ENCODE data around the gene DOCK8. TPM values are rescaled to one million over a fixed set of nuclear protein-coding genes. Genes with fewer than 3 reads are reported as not detected.

Gene DOCK8
- total and polyA plus RNA-seq, 2 of the 13 experiments (the other 11 are each of a cell fraction or from before 2014, with no cell fraction given), result 0.28 to 0.38 TPM

- no peak for TF ChIP-seq AKAP8 (CRISPR knock-in tag; IDR thresholded peaks at IDR 0.05)
- TF ChIP-seq ARNTL (CRISPR knock-in tag; IDR thresholded peaks at IDR 0.05), result no peak
Measured at GRCh38 chr9:224026-224425, 9.4 kb downstream of the DOCK8 start (continued).

DNA sequence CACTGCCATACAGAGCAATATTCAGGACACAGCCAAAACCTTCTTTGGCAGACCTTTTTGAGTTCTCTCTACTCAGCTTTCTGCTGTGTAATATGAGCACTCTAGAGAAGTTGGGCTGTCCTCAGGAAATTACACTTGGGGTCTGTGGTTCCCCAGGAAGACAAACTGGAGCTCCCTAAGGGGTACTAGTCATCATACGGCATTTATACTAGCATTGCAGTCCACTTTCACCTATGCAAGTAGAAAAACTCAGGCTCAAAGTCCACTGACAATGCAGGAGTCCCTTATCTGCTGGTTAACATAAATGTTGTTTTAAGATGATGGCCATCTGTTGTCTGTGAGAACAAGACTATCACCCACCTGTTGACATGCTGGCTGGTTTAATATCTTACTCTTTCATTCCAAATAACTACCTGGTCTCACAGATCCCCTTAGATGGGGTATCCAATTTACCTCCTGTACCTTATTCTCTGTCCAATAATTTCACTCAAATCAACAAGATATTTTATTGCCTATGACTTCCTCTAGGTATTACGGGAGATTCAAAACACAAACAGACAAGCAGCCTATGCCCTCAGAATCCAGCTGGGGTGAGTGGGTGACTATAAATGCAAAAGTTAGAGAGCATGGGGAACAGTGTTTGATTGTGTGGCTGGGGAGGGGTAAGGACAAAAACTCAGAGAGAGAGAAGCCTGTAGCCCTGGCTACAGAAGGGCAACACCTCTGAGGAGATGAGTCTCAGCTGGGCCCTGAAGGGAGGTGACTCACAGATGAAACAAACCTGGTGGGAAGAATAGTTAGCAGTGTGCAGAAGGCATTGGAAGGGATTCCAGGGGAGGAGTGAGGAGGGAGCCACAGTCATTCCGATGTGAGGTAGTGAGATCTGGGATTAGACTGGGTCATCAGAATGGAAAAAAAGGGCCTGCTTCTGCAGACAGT lies 10.2 kb downstream of the DOCK8 start:
- H3K79me2 ChIP-seq (ENCODE audit: insufficient read depth, low read length), result no peaks in the 10 kb centered on the region
- peak overlapping the region; percentile 9; the same call in 1 of the 2 replicates for H3K4me2 ChIP-seq (ENCODE audit: low read depth, low read length)
- H3K27me3 ChIP-seq (ENCODE audit: control insufficient read depth in 1 of 2, insufficient read depth in 2 of 2, low read length in 2 of 2), result 0 out of 5 replicates have a peak, but pooled peaks cover 0 to 3% of the 10 kb centered on the region in 2 experiments
- no peaks in the 10 kb centered on the region for H3K36me3 ChIP-seq (replicated peaks in 1 of 2; ENCODE audit: control insufficient read depth in 1 of 2, insufficient read depth in 2 of 2, low read length in 2 of 2)
- ChIA-PET CTCF (ENCODE audit: low intra/inter-chr PET ratio, low total read pairs) (no interaction called here), POLR2A (no interaction called here)
- TF ChIP-seq ZNF674 (CRISPR knock-in tag; IDR thresholded peaks at IDR 0.05; ENCODE audit: low read depth) (no peak), HNF4A (CRISPR knock-in tag; IDR thresholded peaks at IDR 0.05) (peak; percentile 32; the same call in 1 of the 2 replicates)
- TF ChIP-seq, protein P1, sequence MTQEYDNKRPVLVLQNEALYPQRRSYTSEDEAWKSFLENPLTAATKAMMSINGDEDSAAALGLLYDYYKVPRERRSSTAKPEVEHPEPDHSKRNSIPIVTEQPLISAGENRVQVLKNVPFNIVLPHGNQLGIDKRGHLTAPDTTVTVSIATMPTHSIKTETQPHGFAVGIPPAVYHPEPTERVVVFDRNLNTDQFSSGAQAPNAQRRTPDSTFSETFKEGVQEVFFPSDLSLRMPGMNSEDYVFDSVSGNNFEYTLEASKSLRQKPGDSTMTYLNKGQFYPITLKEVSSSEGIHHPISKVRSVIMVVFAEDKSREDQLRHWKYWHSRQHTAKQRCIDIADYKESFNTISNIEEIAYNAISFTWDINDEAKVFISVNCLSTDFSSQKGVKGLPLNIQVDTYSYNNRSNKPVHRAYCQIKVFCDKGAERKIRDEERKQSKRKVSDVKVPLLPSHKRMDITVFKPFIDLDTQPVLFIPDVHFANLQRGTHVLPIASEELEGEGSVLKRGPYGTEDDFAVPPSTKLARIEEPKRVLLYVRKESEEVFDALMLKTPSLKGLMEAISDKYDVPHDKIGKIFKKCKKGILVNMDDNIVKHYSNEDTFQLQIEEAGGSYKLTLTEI (CRISPR knock-in tag; conservative IDR thresholded peaks at IDR 0.05), result no peak
- TF ChIP-seq, protein P2, sequence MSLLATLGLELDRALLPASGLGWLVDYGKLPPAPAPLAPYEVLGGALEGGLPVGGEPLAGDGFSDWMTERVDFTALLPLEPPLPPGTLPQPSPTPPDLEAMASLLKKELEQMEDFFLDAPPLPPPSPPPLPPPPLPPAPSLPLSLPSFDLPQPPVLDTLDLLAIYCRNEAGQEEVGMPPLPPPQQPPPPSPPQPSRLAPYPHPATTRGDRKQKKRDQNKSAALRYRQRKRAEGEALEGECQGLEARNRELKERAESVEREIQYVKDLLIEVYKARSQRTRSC (CRISPR knock-in tag; IDR thresholded peaks at IDR 0.05; ENCODE audit: low read depth), result no peak
- H3K4me3 ChIP-seq (replicated peaks in 1 of 3; ENCODE audit: insufficient read depth in 1 of 3, low read depth in 2 of 3, low read length in 3 of 3), result no peak overlapping the region
- no peak overlapping the region for H3K9ac ChIP-seq (ENCODE audit: insufficient read depth, low read depth, low read length)
- ATAC-seq (no peak; the same call in 2 of the 3 replicates), DNase-seq (ENCODE audit: low spot score) (peak; percentile 26), FAIRE-seq (no peak)
- H3K9me3 ChIP-seq (ENCODE audit: low read length), result no peaks in the 10 kb centered on the region
- no TSS peak for BruUV-seq (replicated peaks)
- H3K4me1 ChIP-seq (ENCODE audit: insufficient read depth, low read length), result peaks cover 23% of the 10 kb centered on the region
- H2AFZ ChIP-seq (ENCODE audit: low read length), result no peak overlapping the region
- in situ Hi-C loops (cut with HindIII; ENCODE audit: extremely low pct_ligation_motif_present, low pct_unique_long_range_greater_than_20kb), result no loop called here
- H3K27ac ChIP-seq (ENCODE audit: extremely low read length, insufficient read depth, low read length), result no peak overlapping the region
- intact Hi-C loops (cut with micrococcal nuclease; ENCODE audit: unreplicated experiment), result no loop called here
- no peaks in the 10 kb centered on the region for H4K20me1 ChIP-seq (ENCODE audit: insufficient read depth, low read length)
- WGBS (ENCODE audit: low lambda C conversion rate), result 55% methylated on average over 3 of the region's 3 CpGs
